ENCODE data around the gene TPCN1. TPM values are rescaled to one million over a fixed set of nuclear protein-coding genes. Genes with fewer than 3 reads are reported as not detected.
A peak's percentile ranks its signal among the peaks of the same experiment; 100 is the strongest.

The TPCN1 gene
- total RNA-seq, 1 experiment from 2014 or later, result 32.7 TPM

GRCh38 chr12:113220593-113221180 is 577 bp upstream of the TPCN1 start:
- POLR2A ChIA-PET, result interaction anchor here (0.6 to 1.9 kb wide), 5 partner anchors 10 to 115 kb away, joined by 3 to 6 read pairs (median 3); no protein-coding TSS in a partner anchor
- Mint-ChIP-seq H3K4me3 (peak overlapping the region; percentile 85), H3K4me1 (peaks cover 20% of the 10 kb centered on the region), H3K36me3 (no peaks in the 10 kb centered on the region), H3K27me3 (ENCODE audit: low read depth) (no peaks in the 10 kb centered on the region), H3K27ac (peak overlapping the region; percentile 93), H3K9me3 (no peaks in the 10 kb centered on the region)
- ATAC-seq (no peak), DNase-seq (ENCODE audit: low spot score) (no peak)
- TF ChIP-seq ZNF263 (CRISPR knock-in tag; IDR thresholded peaks at IDR 0.05; ENCODE audit: low read depth), result peak; percentile 75; the same call in 1 of the 2 replicates
- TF ChIP-seq PRDM15 (CRISPR knock-in tag; IDR thresholded peaks at IDR 0.05), result peak; percentile 94
- TF ChIP-seq ZNF121 (CRISPR knock-in tag; IDR thresholded peaks at IDR 0.05), result no peak
- CTCF ChIA-PET, result interaction anchor here (1.5 kb wide), 3 partner anchors 25 to 205 kb away, joined by 4 to 7 read pairs (median 5); no protein-coding TSS in a partner anchor

- peaks cover 20% of the 10 kb centered on the region for H3K4me1 Mint-ChIP-seq
- H3K27me3 Mint-ChIP-seq (ENCODE audit: low read depth), result no peaks in the 10 kb centered on the region
- H3K9me3 Mint-ChIP-seq, result no peaks in the 10 kb centered on the region
- CTCF ChIA-PET, result interaction anchor here (1.1 to 1.9 kb wide), 8 partner anchors 11 to 645 kb away, joined by 3 to 16 read pairs (median 4); partner anchors contain the start of gene RASAL1
- peak overlapping the region; percentile 40; the same call in 1 of the 2 replicates for H3K27ac Mint-ChIP-seq
- POLR2A ChIA-PET, result interaction anchor here (0.9 to 1.9 kb wide), 4 partner anchors 8 to 24 kb away, joined by 3 to 6 read pairs (median 4); no protein-coding TSS in a partner anchor
- peak overlapping the region; percentile 85 for H3K4me3 Mint-ChIP-seq
- DNase-seq (ENCODE audit: low spot score), result peak; percentile 19
- ATAC-seq, result no peak
- no peaks in the 10 kb centered on the region for H3K36me3 Mint-ChIP-seq
- no peak for TF ChIP-seq ELF4 (CRISPR knock-in tag; IDR thresholded peaks at IDR 0.05; ENCODE audit: low read depth)
These were observed 899 bp downstream of the TPCN1 start for GRCh38 chr12:113221997-113222729.

GRCh38 chr12:113222730-113223531 is 1.7 kb downstream of the TPCN1 start:
- peak overlapping the region; percentile 64 for H3K27ac Mint-ChIP-seq
- ATAC-seq (no peak), DNase-seq (ENCODE audit: low spot score) (no peak)
- TF ChIP-seq ZNF423 (CRISPR knock-in tag; IDR thresholded peaks at IDR 0.05), result no peak
- TF ChIP-seq FOXP4 (CRISPR knock-in tag; IDR thresholded peaks at IDR 0.05), result no peak
- no peak for TF ChIP-seq ZNF512 (CRISPR knock-in tag; IDR thresholded peaks at IDR 0.05; ENCODE audit: borderline replicate concordance)
- no peak for TF ChIP-seq ZNF317 (CRISPR knock-in tag; IDR thresholded peaks at IDR 0.05; ENCODE audit: borderline replicate concordance, low read depth)
- no peak for TF ChIP-seq ZBTB43 (CRISPR knock-in tag; IDR thresholded peaks at IDR 0.05)
- TF ChIP-seq PRRX2 (CRISPR knock-in tag; IDR thresholded peaks at IDR 0.05), result no peak
- no peak for TF ChIP-seq MXD4 (CRISPR knock-in tag; IDR thresholded peaks at IDR 0.05; ENCODE audit: borderline replicate concordance)
- TF ChIP-seq PREB (CRISPR knock-in tag; IDR thresholded peaks at IDR 0.05; ENCODE audit: borderline replicate concordance), result no peak
- no peak for TF ChIP-seq HMGA2 (CRISPR knock-in tag; IDR thresholded peaks at IDR 0.05)
- no peak for TF ChIP-seq ZNF121 (CRISPR knock-in tag; IDR thresholded peaks at IDR 0.05)
- no peak for TF ChIP-seq TCF7 (CRISPR knock-in tag; IDR thresholded peaks at IDR 0.05; ENCODE audit: low read depth)
- no peak for TF ChIP-seq FOXJ3 (CRISPR knock-in tag; IDR thresholded peaks at IDR 0.05; ENCODE audit: borderline replicate concordance)

More at GRCh38 chr12:113222730-113223531, 1.7 kb downstream of the TPCN1 start:
- Mint-ChIP-seq H3K27me3 (ENCODE audit: low read depth) (no peaks in the 10 kb centered on the region), H3K36me3 (peaks cover 7% of the 10 kb centered on the region), H3K9me3 (no peaks in the 10 kb centered on the region), H3K4me1 (peaks cover 20% of the 10 kb centered on the region), H3K4me3 (peak overlapping the region; percentile 85)
- POLR2A ChIA-PET, result interaction anchor here (0.6 to 1.9 kb wide), 4 partner anchors 10 to 233 kb away, joined by 3 to 6 read pairs (median 4); no protein-coding TSS in a partner anchor
- CTCF ChIA-PET, result interaction anchor here (0.9 to 1.9 kb wide), 5 partner anchors 10 to 203 kb away, joined by 3 to 16 read pairs (median 4); partner anchors contain the start of gene RASAL1
